ENCODE measurements around the gene KRABD2.
A peak's percentile ranks its signal among the peaks of the same experiment; 100 is the strongest.
"Not testable (repeated sequence)": the region's sequence is repeated elsewhere in the genome, so short reads cannot be mapped to it uniquely, and the experiment has no call there.

The KRABD2 gene

GRCh38 chr17:8360260-8360659 is 16.2 kb downstream of the KRABD2 start:
- DNase-seq: no peak

- DNase-seq: no peak
These were observed 16.7 kb downstream of the KRABD2 start for GRCh38 chr17:8359769-8360168.

- no peak for DNase-seq
These were observed 18.6 kb downstream of the KRABD2 start for GRCh38 chr17:8357910-8358309.

- DNase-seq: no peak
These were observed 22.3 kb downstream of the KRABD2 start for GRCh38 chr17:8354236-8354635.

- no peak for DNase-seq
These were observed 22.8 kb downstream of the KRABD2 start for GRCh38 chr17:8353736-8354135.

- no peak for DNase-seq
These were observed 26.2 kb downstream of the KRABD2 start for GRCh38 chr17:8350339-8350738.

GRCh38 chr17:8347001-8347400 is 29.5 kb downstream of the KRABD2 start:
- not testable (repeated sequence) for DNase-seq

- DNase-seq: no peak
These were observed 30.4 kb downstream of the KRABD2 start for GRCh38 chr17:8345951-8346665.

GRCh38 chr17:8345052-8345690 is 31.3 kb downstream of the KRABD2 start:
- DNase-seq: peak in 1 of 5 experiments; percentile 11

- no peak for DNase-seq
These were observed 35.0 kb downstream of the KRABD2 start for GRCh38 chr17:8341456-8341855.

- no peak for DNase-seq
These were observed 37.0 kb downstream of the KRABD2 start, which contains the start of gene ODF4 for GRCh38 chr17:8339540-8339939. TSS of gene ODF4 (plus strand) at chr17:8339840. CDS start at chr17:8340052, 212 bp downstream.

GRCh38 chr17:8338753-8339140 is 37.8 kb downstream of the KRABD2 start:
- no peak for DNase-seq

- DNase-seq: peak in 1 of 5 experiments; percentile 4
These were observed 38.4 kb downstream of the KRABD2 start for GRCh38 chr17:8337802-8338752.

- no peak for DNase-seq
These were observed 43.2 kb downstream of the KRABD2 start for GRCh38 chr17:8333281-8333680.

GRCh38 chr17:8332688-8333087 is 43.8 kb downstream of the KRABD2 start:
- DNase-seq: no peak

- no peak for DNase-seq
These were observed 44.4 kb downstream of the KRABD2 start for GRCh38 chr17:8332128-8332527.

GRCh38 chr17:8327303-8327649 is 49.2 kb downstream of the KRABD2 start:
- no peak for DNase-seq
